HG03460 (cell line): ENCODE data around the gene WWOX.

Source experiments
- ATAC-seq: cut with Tn5 transposase; IDR thresholded peaks from one replicate; pipeline ENCODE4 v1.9.1; 2021; ENCODE audit not compliant: unreplicated experiment

The WWOX gene

DNA sequence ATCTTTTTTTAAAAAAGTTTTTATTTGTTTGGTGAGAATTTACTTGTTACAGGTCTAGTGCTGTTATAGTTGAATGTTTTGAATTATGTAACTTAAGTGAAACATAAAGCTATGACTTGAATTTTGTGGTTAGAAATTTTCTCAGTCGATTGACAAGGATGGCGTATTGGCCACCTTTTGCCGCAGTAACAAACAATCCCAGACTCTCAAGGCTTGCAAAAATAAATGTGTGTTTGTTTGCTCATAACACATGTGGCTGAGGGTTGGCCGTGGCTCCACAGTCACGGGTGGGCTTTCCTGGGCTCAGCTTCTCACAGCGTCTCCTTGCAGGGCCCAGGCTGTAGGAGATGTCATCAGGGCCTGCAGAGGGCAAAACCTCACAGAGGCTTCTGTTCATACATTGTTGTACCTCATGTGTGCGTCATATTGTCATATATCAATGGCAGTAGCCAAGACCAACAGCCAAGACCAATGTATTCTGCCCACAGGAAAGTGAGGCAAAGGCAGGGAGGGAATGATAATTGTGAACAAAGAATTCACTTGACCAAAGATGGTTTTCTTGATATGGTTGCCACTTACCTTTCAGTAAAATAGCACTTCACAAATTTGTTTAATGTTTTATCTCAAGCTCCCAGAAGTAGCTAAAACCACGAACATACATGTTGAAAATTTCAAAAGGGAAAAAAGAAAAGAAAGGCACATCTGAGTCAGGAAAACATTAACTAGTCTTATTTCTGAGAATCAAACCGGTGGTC lies 93.5 kb downstream of the WWOX start:
- no peak for ATAC-seq

DNA sequence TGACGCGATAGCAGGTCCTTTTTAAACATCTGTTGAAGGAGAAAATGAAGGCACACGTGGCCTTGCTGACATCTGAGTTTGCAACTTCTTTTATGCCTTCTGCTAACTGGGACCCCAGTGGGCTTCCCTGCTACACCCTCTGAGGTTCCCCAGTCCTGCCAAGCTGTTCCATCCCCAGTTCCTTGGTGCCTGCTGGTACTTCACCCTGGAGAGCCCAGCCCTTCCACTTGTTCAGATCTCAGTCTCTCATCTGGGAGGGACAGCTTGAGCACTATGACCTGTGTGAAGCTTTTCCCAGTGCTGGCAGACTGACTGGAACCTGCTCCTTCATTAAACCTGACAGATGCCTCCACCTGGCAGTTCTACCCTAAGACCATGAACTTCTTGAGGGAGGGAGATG lies 95.5 kb downstream of the WWOX start:
- no peak for ATAC-seq

DNA sequence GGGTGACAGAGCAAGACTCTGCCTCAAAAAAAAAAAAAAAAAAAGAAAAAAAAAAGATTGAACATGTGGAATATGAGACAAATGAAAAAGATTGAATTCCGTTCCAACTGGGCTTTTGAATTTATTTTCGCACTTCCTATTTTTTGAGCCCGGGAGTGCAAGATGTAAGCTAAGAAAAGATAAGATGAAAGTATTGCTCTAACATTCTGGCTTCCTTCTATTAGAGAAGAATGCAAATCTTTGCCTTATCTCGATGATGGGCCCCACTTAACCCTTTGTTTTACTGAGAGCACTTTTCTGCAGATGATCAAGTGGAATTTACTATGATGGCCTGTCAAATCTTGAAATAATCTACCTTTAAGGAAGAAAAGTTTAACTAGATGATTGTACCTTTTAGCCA lies 96.3 kb downstream of the WWOX start:
- ATAC-seq: no peak

DNA sequence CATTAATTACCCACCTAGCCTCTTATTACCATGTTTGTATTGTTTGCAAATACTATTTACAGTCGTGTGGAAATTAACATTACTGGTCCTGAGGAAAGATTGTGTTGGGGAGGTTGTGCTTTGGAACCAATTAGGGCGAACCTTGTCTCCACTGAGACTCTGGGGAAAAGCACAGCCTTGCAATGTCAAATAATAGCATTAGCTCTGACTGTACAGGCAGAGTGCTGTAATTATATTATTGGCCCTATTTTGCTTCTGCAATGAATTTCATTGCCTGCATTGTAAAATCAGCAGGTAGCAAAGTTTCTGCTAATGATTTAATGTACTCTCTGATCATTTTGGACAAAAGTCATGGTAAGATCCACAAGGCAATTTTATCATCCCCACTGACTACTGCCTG lies 97.0 kb downstream of the WWOX start:
- ATAC-seq: no peak

DNA sequence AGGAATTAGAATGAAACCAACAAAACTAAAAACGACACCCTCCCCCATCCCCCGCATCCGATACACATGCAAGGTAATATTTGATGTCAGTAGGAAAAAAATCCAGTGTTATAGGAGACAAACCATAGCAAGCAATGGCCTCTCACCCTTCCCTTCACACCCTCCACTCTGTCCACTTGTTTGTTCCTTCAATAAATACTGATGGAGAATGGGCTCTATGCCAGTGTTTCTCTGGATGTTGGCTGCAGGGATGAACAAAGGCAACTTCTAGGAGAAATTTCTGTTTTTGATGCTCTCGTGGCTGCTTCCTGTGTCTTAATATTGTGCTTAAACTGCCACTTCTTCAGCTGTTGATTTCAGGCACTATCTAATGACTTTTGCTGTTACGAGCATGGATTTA lies 98.8 kb downstream of the WWOX start:
- ATAC-seq: no peak

DNA sequence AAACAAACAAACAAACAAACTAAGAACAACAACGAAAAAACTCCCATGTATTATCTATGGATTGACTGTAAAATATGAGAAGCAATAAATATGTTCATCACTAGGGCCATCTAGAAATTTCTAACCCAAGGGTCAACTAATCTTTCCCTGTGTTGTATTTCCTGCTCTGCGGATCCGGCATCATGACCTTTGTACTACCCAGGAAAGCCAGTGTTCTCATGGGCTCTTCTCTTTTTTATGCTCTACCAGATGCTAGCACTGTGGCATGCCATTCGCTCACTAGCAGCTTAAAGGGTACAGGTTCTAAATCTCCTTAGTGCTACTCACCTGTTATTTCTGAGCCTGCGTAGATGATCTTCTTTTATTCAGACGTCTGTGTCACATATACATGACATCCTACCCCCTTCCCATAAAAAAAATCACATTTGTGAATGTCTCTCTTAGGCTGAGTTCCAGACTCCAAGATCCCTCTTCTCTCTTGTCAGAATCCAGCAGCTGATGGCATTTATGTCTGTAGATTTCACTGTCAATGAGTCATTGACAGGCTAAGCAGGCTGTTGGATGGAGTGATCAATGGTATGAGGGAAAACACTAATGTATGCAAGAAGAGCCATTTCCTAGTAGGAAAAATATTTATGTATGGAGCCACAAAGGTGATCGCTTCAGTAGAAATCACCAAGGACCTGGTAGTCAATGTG lies 100.0 kb downstream of the WWOX start:
- ATAC-seq: no peak

DNA sequence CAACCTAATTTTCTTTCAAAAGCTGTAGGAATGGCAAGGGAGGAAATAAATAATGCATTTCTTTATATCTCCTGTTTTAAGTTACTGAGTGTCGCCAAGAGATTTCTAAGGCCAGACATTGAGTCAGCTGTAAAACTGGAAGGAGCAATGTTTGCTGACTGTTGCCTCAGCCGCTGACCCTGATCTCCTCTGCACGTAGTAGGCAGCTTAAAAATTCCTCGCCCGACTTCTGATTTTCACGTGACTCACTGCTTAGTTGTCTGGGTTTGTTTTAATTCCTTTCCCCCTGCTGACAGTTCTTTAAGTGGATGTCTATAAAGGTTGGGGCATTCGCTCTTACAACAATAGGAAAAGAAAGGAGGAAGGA lies 100.6 kb downstream of the WWOX start:
- no peak for ATAC-seq

DNA sequence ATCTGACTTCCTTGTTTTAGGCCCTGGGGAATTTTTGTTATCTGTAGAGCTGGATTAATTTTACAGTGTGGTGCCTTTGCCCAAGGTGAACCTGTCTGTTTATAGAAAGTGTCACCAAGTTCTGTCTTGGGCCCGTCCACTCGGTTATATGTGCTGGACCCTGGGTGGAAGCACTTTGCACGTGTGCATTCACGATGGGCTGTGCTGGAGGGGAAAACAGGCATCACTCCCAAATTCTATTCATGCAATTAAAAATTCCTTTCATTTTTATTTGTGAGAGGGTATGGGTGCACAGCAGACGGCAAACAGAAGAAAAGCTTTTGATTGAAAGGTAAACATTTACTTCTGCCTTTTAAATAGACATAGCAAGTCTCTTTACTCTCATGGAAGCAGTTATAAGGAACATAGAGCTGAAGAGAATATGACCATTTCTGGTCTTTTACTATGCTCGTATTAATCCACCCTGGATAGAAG lies 101.2 kb downstream of the WWOX start:
- no peak for ATAC-seq

DNA sequence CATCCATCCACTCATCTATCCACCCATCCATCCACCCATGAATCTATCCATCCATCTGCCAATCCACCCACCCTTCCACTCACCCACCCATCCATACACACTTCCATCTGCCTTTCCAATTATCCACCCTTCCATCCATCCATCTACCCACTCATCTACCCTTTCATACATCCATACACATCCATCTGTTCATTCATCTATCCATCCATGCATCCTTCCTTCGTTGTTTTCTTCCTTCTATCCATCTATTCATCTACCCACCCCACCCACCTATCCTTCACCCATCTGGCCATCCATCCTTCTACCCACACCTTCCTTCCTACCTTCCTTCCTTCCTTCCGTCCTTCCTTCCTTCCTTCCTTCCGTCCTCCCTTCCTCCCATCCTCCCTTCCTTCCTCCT lies 106.1 kb downstream of the WWOX start:
- ATAC-seq: no peak

DNA sequence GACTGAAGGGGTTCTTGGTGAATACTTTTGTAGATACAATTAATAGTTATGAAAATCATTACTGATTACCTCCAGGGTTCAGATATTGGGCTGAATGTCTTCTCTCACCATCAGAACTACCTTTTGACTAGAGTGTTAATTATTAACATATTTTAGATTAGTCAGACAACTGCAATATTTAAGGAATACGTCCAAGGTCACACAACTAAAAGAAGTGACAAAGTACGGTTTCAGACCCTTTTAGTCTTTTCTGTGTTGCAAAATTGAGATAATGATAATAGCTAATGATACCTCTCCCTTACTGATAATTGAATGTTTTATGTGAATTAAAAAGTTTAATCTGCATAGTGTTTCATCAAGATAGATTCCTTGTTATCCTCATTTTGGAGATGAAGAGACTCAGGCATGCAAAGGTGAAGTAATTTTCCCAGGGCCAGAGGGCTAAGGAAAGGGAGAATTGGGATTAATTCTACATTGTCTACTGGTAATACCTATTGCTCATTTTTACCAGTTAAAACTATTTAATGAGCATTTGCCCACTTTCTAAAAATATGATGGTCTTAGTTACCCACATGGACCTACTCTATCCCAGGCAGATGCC lies 107.3 kb downstream of the WWOX start:
- ATAC-seq: no peak

DNA sequence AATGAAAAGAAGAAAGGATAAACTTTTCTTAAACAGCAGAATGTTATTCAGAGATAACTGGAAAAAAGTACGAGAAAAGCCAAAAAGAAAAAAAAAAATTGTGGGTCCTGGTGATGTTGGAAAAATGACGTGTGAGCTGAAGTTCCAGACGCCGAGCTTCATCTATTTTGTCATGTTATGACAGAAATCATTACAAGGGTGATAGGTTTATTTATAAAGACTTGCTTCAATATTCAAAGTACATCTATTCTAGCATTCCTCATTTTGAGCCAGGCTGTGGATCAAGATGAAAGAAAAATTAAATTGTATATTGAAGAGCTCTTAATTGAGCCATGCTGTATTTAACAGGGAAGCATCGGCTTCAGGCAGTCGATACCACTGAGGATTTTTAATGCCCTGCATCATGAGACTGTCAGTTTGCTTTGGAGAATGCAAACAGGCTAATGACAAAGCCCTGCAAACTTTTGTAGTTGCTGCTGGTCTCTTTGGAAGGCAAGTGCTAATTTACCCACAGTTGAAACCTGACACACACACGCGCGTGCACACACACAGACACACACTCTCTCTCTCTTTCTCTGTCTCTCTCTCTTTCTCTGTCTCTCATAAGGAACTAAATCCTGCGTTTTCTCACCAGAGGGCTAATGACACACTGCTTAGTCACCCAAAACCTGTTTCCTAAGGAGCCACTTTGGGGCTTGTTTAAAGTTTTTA lies 110.7 kb downstream of the WWOX start:
- ATAC-seq: no peak

DNA sequence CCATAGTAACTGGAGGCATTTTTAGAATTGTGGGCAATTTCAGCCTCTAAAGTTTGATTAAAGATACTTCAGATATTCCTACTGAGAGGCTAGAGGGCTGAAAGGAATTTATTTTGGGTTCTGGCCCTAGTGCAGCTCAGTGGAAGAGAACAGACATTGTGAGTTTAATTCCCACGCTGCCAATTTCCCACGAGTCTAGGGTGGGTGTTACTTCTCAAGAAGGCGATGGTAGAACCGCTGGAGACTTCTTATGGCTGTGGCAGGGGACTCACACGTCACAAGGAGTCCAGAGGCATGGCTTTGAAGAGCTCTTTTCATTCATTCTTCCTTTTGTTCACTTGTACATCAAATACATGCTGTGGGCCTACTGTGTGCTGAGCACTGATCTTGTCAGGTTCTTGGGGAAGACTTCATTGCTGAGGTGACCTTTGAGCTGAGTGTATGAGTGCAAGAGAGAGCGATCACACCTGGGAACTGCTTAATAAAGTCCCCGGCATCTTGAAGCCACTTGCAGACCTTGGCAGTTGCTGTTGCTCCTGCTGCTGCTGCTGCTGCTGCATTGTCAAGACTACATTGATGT lies 111.7 kb downstream of the WWOX start:
- ATAC-seq: no peak

DNA sequence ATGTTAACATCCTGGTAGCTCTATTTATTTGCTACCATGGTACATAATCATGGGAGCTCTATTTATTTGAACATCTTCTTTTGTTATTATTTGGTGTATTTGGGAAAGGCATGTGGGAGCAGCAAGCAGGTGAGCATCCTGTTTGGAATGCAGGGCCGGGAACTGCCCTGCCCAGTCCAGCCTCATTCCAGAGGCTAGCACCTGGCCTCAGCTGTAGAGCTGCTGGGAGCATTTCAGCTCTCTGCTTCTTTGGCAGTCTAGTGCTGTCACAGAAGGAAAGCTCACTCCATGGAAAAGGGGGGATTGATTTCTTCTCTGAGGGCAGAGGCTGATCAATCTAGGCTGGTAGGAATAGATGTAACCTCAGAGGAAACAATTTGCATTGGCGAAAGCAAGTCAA lies 112.5 kb downstream of the WWOX start:
- ATAC-seq: no peak

DNA sequence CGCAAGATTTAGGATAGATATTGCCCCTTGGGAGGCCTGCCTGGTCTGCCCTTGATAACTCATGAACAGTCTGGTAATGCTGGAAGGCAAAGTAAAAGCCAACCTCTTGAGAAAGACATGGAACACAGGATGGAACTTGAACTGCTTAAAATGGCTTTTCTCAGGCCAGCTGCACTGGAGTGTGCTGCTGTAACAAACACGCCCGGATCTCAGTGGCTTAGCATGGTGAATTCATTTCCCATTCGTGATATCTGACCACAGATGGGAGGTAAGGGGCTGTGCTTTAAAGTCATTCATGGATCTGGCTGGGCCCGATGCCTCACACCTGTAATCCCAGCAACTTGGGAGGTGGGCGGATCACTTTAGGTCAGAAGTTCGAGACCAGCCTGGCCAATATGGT lies 113.2 kb downstream of the WWOX start:
- ATAC-seq: no peak

DNA sequence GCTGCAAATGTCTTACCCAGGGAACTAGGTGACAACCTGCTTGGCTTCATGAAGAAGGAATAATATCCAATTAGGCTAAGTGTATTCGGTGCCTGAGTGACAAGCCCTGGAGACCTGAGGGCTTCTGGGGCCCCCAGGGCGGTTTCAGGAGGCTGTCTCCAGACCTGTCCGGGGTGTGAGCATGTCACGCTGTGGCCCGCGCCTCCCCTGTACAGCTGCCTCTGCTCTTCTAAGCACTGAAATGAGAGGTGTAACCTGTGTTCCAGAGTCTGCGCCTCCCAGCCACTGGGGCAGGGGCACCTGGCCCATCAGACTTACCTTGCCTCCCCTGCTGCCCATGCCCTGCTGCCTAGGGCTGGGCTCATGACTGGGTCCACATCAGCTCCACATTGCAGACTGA lies 114.3 kb downstream of the WWOX start:
- ATAC-seq: no peak

DNA sequence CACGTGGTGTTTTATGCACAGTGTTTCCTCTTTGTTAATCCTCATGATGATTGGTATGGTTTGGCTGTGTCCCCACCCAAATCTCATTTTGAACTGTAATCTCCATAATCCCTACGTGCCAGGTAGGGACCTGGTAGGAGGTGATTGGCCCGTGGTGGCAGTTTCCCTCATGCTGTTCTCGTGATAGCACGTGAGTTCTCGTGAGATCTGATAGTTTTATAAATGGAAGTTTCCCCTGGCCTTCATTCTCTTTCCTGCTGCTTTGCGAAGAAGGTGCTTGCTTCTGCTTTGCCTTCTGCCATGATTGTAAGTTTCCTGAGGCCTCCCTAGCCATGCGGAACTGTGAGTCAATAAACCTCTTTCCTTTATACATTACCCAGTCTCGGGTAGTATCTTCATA lies 115.8 kb downstream of the WWOX start:
- no peak for ATAC-seq

DNA sequence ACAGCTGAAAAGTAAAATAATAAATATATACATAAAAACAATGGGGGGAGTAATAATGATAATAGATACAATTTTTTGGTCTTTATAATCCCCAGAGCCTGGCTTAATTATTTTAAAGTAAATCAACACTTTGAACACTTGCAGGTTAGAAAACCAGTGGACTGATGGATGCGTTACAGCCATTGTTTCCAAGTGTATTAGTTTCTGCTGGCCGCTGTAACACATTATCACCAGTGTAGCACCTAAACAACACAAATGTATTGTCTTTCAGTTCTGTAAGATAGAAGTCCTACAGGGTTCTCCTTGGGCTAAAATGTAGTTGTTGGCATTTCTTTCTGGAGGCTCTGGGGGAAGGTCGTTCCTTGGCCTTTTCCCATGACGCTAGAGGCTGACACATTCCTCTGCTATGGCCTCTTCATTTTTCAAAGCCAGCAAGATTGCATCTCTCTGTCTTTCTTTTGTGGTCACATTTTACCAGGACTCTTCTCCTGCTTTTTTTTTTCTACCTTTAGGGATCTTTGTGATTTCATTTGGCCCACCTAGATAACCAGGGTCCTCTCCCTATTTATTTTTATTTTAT lies 116.8 kb downstream of the WWOX start:
- ATAC-seq: no peak

DNA sequence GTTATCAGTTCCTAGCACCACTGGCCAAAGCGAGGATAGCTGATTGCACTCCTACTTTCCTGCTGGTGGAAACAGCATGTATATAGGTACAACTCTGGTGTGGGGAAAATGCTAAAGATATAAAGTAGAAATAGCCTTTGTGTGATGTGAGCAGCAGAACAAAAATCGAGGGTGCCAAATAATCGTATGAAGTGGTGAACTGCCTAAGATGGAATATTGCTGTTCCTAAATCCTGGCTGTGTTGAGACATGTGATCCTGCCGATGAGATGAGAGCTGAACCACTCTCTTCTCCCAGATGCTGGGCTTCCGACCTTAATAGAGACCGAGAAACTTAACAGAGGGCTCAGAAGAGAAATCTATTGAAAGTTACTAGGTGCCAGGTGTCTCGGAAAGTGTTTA lies 117.8 kb downstream of the WWOX start:
- no peak for ATAC-seq

DNA sequence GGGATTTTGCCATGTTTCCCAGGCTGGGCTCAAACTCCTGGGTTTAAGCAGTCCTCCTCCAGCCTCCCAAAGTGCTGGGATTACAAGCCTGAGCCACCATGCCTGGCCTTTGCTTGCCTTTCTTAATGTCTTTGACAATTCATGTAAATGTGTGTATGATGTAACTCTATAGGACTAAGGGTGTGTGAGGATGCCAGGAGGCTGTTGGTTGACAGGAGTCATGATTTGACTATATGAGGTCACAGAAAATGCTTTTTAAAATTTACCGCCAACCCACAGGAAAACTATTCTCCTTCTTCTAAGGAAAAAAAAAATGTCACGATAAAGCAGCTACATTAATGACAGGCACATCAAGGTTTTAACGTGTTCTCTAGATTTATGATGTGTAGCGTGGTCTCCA lies 118.8 kb downstream of the WWOX start:
- ATAC-seq: no peak

DNA sequence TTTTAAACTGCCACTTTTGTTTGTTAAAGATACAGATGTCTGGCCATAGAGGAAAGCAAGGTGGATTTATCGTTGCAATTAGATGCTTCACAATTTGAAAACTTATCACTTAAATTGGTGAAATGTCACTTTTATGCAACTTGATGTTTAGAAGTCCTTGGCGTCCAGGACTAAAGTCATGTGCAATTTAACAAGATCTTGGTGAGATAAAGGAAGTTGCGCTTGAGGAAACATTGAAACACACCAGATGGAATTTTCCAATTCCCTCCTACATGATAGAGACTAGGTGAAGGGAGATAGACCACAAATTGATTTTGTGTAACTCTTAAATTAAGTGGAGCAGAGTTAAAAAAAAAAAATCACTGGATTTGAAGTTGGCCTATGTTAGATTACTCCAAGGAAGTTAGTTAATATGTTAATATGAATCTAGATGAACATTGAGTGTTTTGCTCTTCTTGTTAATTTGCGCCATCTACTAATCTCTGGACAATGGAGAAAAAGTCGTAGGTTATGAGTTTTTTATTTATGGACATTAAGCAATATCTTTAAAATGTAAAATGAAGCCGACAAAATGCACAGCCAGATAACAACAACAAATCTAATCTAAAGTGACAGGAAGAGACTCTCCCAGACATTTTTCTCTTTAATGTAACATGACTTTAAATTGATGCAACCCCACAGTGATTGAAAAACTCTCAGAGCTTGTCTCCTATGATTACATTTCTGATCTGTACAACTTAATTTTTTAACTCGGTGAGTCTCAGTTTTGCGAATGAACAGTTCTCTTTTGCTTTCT lies 119.6 kb downstream of the WWOX start:
- ATAC-seq: no peak
